Mucosa of descending colon (tissue), 3 donors: Measurements from ENCODE around the gene DBP. TPM values are rescaled to one million over a fixed set of nuclear protein-coding genes. Genes with fewer than 3 reads are reported as not detected.

Source experiments
- ATAC-seq: fragments of 200-7000 bp; cut with Tn5 transposase; one replicate; pipeline ENCODE4 v1.9.1; 2020; ENCODE audit warnings: mild to moderate bottlenecking, moderate library complexity
- DNase-seq, 3 donors: peaks; one replicate each; pipeline ENCODE4 v3.0.0-alpha.2; 2020
- H3K36me3 ChIP-seq: fragments of 200-600 bp; one replicate; pipeline ENCODE4 v1.8.0; 2021; ENCODE audit warnings: low read depth, mild to moderate bottlenecking
- H3K4me1 ChIP-seq: fragments of 200-600 bp; one replicate; pipeline ENCODE4 v1.8.0; 2021; ENCODE audit warnings: low read depth, mild to moderate bottlenecking
- H3K4me3 ChIP-seq: fragments of 200-600 bp; one replicate; pipeline ENCODE4 v1.8.0; 2021; ENCODE audit warnings: mild to moderate bottlenecking
- H3K9me3 ChIP-seq: fragments of 200-600 bp; one replicate; pipeline ENCODE4 v1.8.0; 2021; ENCODE audit warnings: mild to moderate bottlenecking
- intact Hi-C, 2 donors: fragments of 100-400 bp; cut with DNase I in 1 of 2; cut with micrococcal nuclease in 1 of 2; formaldehyde crosslinking; loops; one replicate each; pipeline versions ENCODE4 v1.11.0 to v1.11.1; 2022; cut with DNase I, micrococcal nuclease
- total RNA-seq, 3 donors: library from RNA; stranded (reverse); fragmentation: NEBNext Ultra II Directional in 2 of 3; extraction: Animal tissue kit (Norgen Biotek cat#: 25700) in 2 of 3; gene quantifications; one replicate each; pipeline versions ENCODE4 v1.2.1 to v1.2.4, GENCODE V29; 2021 to 2023
- TF ChIP-seq, protein P1 (sequence below): fragments of 200-600 bp; IDR thresholded peaks from one replicate; pipeline ENCODE4 v1.8.0; 2022; ENCODE audit warnings: antibody characterized with exemption, mild to moderate bottlenecking
- donor health status: DM: no; HTN: no; CAD: no; lungs with moderate emphysema.
- donor health status: DM: no; HTN: no; CAD: no.
- donor health status: DM: no; HTN: yes; CAD: no.

Gene DBP
- total RNA-seq, 3 donors from 2014 or later, result 8.2 to 18.4 (median 11.1) TPM

DNA sequence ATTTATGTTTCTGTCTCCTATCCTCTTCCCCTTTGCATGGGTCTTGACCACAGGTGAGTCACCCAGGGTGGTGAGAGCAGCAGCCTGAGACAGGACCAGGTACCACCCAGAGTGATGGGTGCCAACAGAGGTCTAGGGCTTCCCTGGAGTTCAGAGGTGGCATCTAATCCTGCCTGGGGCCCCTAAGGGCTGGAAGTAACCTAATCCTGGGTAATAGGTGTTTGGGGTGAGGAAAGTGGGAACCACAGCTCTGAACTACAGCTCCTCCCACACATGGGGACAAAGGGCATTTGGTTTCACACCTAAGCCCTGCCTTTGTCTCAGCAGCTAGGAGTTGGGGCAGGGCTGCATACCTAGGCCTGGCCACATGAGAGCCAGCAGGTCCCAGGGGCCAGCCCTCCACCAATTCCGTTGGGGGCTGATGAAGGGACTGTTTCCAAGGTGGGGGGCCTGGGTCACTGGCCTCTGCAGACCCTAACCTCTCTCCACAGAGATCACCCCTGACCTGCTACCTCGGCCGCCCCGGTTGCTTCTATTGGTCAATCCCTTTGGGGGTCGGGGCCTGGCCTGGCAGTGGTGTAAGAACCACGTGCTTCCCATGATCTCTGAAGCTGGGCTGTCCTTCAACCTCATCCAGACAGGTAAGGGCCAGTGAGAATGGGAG lies 9.8 kb downstream of the DBP start:
- TF ChIP-seq, protein P1, sequence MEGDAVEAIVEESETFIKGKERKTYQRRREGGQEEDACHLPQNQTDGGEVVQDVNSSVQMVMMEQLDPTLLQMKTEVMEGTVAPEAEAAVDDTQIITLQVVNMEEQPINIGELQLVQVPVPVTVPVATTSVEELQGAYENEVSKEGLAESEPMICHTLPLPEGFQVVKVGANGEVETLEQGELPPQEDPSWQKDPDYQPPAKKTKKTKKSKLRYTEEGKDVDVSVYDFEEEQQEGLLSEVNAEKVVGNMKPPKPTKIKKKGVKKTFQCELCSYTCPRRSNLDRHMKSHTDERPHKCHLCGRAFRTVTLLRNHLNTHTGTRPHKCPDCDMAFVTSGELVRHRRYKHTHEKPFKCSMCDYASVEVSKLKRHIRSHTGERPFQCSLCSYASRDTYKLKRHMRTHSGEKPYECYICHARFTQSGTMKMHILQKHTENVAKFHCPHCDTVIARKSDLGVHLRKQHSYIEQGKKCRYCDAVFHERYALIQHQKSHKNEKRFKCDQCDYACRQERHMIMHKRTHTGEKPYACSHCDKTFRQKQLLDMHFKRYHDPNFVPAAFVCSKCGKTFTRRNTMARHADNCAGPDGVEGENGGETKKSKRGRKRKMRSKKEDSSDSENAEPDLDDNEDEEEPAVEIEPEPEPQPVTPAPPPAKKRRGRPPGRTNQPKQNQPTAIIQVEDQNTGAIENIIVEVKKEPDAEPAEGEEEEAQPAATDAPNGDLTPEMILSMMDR, result no peak
- DNase-seq (peak; percentile 69 to 76 (median 71)), ATAC-seq (peak; percentile 43)
- no peaks in the 10 kb centered on the region for H3K9me3 ChIP-seq
- H3K36me3 ChIP-seq, result no peaks in the 10 kb centered on the region
- H3K4me3 ChIP-seq, result no peak overlapping the region
- intact Hi-C loops, result no loop called here
- peaks cover 54% of the 10 kb centered on the region for H3K4me1 ChIP-seq

DNA sequence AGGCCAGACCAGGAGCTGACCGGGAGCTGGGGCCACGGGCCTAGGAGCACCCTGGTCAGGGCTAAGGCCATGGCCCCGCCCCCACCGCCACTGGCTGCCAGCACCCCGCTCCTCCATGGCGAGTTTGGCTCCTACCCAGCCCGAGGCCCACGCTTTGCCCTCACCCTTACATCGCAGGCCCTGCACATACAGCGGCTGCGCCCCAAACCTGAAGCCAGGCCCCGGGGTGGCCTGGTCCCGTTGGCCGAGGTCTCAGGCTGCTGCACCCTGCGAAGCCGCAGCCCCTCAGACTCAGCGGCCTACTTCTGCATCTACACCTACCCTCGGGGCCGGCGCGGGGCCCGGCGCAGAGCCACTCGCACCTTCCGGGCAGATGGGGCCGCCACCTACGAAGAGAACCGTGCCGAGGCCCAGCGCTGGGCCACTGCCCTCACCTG lies 11.3 kb downstream of the DBP start:
- no peak overlapping the region for H3K4me3 ChIP-seq
- H3K36me3 ChIP-seq, result no peaks in the 10 kb centered on the region
- TF ChIP-seq, protein P1, result no peak
- DNase-seq, result peak; percentile 39 to 76 (median 64)
- no peaks in the 10 kb centered on the region for H3K9me3 ChIP-seq
- H3K4me1 ChIP-seq, result peaks cover 45% of the 10 kb centered on the region
- no peak for ATAC-seq
- intact Hi-C loops, result no loop called here

DNA sequence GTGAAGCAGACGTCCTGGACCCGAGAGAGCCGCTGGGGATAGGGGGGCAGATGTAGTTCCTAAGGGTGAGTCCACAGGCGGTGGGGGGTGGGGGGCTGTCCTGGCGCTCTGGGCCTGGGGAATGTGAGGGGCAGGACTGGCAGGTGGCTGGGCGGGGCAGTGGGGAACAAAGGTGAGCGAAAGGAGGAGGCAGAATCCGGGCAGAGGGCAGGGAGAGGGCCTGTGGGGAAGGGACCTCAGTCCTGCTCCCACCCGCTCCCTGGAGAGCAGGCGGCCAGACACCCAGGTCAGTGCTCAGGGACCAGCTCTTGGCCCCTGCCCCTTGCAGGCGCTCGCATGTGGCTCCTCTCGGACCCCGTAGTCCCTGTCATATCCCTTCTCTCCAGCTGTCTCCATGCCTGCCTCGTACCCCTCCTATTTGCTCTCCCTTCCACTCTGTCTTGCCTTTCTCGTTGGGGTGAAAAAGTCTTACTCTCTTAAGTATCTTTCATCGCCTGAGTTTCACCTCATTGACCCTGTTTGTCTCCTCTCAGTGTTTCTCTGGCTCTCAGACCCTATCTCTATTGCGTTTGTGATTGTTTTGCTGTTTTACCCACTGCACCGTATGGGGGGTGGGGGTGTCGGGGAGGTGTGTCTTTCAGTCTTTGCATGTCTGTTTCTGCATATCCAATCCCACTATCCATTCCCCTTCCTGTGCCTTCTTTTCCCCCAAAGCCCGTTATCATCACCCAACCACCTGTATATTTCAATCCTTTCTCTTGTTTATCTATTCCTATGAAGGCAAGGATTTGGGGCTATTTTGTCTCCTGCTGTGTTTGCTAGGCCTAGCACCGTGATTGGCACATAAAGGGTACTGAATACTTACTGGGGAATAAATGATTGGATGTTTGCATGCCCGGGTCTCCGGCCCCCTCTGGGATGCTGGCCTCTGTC lies 12.1 kb downstream of the DBP start:
- DNase-seq (peak; percentile 76 to 85 (median 83)), ATAC-seq (peak; percentile 53)
- TF ChIP-seq, protein P1, result no peak
- H3K4me3 ChIP-seq, result no peak overlapping the region
- H3K9me3 ChIP-seq, result no peaks in the 10 kb centered on the region
- peaks cover 38% of the 10 kb centered on the region for H3K4me1 ChIP-seq
- intact Hi-C loops, result no loop called here
- no peaks in the 10 kb centered on the region for H3K36me3 ChIP-seq

DNA sequence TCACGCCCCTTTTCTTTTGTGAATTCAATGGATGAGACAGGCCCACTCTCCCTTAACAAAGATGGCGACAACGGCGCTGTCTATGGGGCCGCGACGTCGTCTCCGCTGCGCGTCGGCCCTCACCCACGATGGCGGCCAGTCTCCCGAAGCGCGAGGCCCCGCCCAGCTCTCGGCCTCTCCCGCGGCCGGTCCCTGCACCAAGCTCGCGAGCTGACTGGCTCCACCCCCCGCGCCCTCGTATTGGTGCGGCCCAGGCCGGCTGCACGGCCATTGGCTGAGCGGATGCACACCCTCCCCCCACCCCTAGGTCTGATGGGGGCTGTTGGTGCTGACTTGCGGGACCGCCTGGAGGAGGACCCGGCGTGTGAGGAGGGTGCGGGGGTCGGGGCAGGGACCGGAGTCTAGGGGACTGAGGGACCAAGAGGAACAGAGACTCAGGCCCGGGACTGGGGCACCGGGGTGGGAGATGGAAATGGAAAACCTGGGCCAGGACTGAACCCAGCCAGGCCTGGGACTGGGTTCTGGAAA lies 13.0 kb downstream of the DBP start:
- DNase-seq (peak; percentile 98 to 99 (median 99)), ATAC-seq (peak; percentile 80)
- intact Hi-C loops, result no loop called here
- Histone ChIP-seq H3K4me1 (peaks cover 38% of the 10 kb centered on the region), H3K9me3 (no peaks in the 10 kb centered on the region), H3K36me3 (peaks cover 2% of the 10 kb centered on the region), H3K4me3 (peak overlapping the region; percentile 20)
- TF ChIP-seq, protein P1, result no peak

DNA sequence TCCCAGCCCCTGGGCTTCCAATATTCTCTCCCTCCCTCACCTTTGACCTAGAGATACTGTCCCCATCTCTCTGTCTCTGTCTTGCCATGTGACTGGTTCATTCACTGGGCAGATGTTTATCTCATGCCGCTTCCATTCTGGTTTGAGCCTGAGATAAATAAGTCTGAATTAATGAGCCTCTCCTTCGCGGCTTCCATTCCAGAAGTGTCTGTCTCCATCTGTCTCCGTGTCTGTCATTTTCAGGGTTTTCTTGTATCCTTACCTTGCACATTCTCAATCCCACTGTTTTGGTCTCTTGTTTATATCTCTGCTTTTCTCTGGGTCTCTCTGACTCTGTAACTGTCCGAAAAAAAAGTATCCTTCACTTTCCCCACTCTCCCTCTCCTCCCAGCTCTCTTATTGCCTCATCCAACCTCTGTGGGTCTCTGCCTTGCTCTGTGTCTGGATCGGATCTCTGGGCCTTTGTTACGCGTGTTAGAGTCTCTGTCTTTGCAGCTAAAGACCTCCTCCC lies 13.6 kb downstream of the DBP start:
- ATAC-seq (no peak), DNase-seq (no peak)
- TF ChIP-seq, protein P1, result no peak
- H3K9me3 ChIP-seq, result no peaks in the 10 kb centered on the region
- no peak overlapping the region for H3K4me3 ChIP-seq
- intact Hi-C loops, result no loop called here
- peaks cover 34% of the 10 kb centered on the region for H3K4me1 ChIP-seq
- peaks cover 3% of the 10 kb centered on the region for H3K36me3 ChIP-seq
